ENCODE measurements around the gene PFKL.
"Not testable (repeated sequence)": the region's sequence is repeated elsewhere in the genome, so short reads cannot be mapped to it uniquely, and the experiment has no call there.

Gene PFKL

GRCh38 chr21:44279354-44280260 is 20.2 kb upstream of the PFKL start:
- DNase-seq = no peak

- DNase-seq = no peak
Observed at GRCh38 chr21:44281801-44282200, 18.1 kb upstream of the PFKL start.

- no peak for DNase-seq
Observed at GRCh38 chr21:44282370-44282769, 17.5 kb upstream of the PFKL start.

GRCh38 chr21:44283211-44283785 is 16.6 kb upstream of the PFKL start:
- not testable (repeated sequence) for DNase-seq

- DNase-seq = no peak
Observed at GRCh38 chr21:44283948-44284347, 15.9 kb upstream of the PFKL start.

- DNase-seq = no peak
Observed at GRCh38 chr21:44285138-44285992, 14.5 kb upstream of the PFKL start, which contains the start of gene AIRE. Gene AIRE, plus strand, starts transcription at chr21:44285876. Its CDS starts 131 bp downstream, at chr21:44286007.

- DNase-seq = no peak
Observed at GRCh38 chr21:44286086-44286715, 13.7 kb upstream of the PFKL start.

- peak; percentile 12 for DNase-seq
Observed at GRCh38 chr21:44286716-44287632, 12.9 kb upstream of the PFKL start.

- DNase-seq = no peak
Observed at GRCh38 chr21:44288251-44289110, 11.4 kb upstream of the PFKL start.

GRCh38 chr21:44289381-44290010 is 10.4 kb upstream of the PFKL start:
- DNase-seq = no peak

- DNase-seq = no peak
Observed at GRCh38 chr21:44290327-44291077, 9.4 kb upstream of the PFKL start.

- no peak for DNase-seq
Observed at GRCh38 chr21:44291078-44291935, 8.5 kb upstream of the PFKL start.

GRCh38 chr21:44291936-44292811 is 7.7 kb upstream of the PFKL start:
- DNase-seq = no peak

GRCh38 chr21:44292812-44293195 is 7.0 kb upstream of the PFKL start:
- no peak for DNase-seq

- DNase-seq = no peak
Observed at GRCh38 chr21:44293551-44294231, 6.2 kb upstream of the PFKL start.

- DNase-seq = peak; percentile 51
Observed at GRCh38 chr21:44294391-44295162, 5.3 kb upstream of the PFKL start.
